ENCODE results near the gene VWF. TPM values are rescaled to one million over a fixed set of nuclear protein-coding genes. Genes with fewer than 3 reads are reported as not detected.

The VWF gene
- total and polyA plus RNA-seq, 10 of the 15 experiments (the other 5 are each of a cell fraction or from before 2014, with no cell fraction given) = 0.08 to 0.23 TPM; not detected in 8

DNA sequence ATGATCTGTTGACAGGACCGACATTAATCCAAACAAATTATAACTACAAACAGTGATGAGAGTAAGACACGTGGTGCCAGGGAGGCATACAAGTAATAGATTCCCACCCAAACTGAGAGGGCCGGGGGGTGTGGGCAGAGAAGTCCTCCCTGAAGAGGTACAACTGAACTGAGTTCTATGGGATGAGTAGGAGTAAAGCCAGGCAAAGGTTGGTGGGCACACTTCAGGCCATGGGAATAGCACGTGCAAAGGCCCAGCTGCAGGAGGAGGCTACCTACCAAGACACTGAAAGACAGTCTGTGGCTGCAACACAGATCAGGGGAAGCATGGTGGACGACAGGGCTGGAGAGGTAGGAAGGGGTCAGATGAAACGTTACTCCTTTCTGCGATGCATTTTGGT lies 22.0 kb upstream of the VWF start:
- FAIRE-seq (no peak), DNase-seq (ENCODE audit: low read depth, low spot score) (no peak), ATAC-seq (no peak)
- ChIA-PET POLR2A (no interaction called here), CTCF (no interaction called here), RAD21 (ENCODE audit: unreplicated experiment) (no interaction called here), SMC1A (ENCODE audit: uncharacterized antibody, unreplicated experiment) (no interaction called here)
- no peak overlapping the region for H3K9ac ChIP-seq (ENCODE audit: control insufficient read depth, insufficient read depth, low read length)
- TF ChIP-seq JUNB (IDR thresholded peaks at IDR 0.05) = no peak
- no peak for TF ChIP-seq PAX8 (IDR thresholded peaks at IDR 0.05)
- TF ChIP-seq MXI1 (IDR thresholded peaks at IDR 0.05; ENCODE audit: low read depth, low read length) = no peak
- WGBS (ENCODE audit: insufficient coverage, insufficient replicate concordance, low lambda C conversion rate, missing lambda C conversion rate) = 34% methylated on average over 7 of the region's 7 CpGs
- BruUV-seq (replicated peaks) = no TSS peak
- in situ Hi-C loops (cut with MboI) (no loop called here), intact Hi-C loops (cut with micrococcal nuclease; ENCODE audit: unreplicated experiment) (no loop called here)
- no peak overlapping the region for H3K4me3 ChIP-seq
- H3K27ac ChIP-seq (ENCODE audit: control insufficient read depth, insufficient read depth) = no peak overlapping the region
- no peaks in the 10 kb centered on the region for H4K20me1 ChIP-seq (ENCODE audit: control insufficient read depth, insufficient read depth)
- H3K4me2 ChIP-seq (ENCODE audit: control insufficient read depth, insufficient read depth) = no peak overlapping the region
- no peaks in the 10 kb centered on the region for H3K79me2 ChIP-seq (ENCODE audit: control insufficient read depth, insufficient read depth, low read length)
- H2AFZ ChIP-seq (ENCODE audit: control insufficient read depth, low read depth, low read length) = no peak overlapping the region
- no peaks in the 10 kb centered on the region for H3K9me3 ChIP-seq (replicated peaks; ENCODE audit: control insufficient read depth, insufficient read depth, low read length)
- no peaks in the 10 kb centered on the region for H3K36me3 ChIP-seq (ENCODE audit: control insufficient read depth in 2 of 2, insufficient read depth in 2 of 2, low read length in 1 of 2)
- H3K4me1 ChIP-seq (ENCODE audit: control insufficient read depth, insufficient read depth, low read length) = no peaks in the 10 kb centered on the region
- no peaks in the 10 kb centered on the region; a peak in 1 of 4 replicates for H3K27me3 ChIP-seq (replicated peaks in 1 of 2; ENCODE audit: control insufficient read depth in 2 of 2, insufficient read depth in 2 of 2, low read length in 1 of 2)

DNA sequence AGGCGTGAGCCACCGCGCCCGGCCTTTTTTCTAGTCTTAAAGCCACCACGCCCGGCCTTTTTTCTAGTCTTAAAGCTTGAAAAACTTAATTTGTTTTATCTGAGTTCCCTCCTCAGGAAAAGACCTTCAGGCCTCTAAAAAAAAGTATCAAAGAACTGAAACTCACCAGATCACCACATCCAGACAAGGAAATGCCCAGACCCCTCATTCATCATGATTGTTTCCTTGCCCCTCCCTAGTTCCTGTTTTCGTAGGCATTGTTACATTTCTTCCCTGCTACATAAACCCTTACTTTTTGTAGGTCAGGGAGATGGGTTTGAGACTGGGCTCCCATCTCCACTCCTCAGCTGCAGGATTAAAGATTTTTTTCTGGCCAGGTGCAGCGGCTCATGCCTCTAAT lies 21.1 kb upstream of the VWF start:
- Histone ChIP-seq H3K27ac (ENCODE audit: control insufficient read depth, insufficient read depth) (no peak overlapping the region), H3K4me1 (ENCODE audit: control insufficient read depth, insufficient read depth, low read length) (no peaks in the 10 kb centered on the region), H3K27me3 (replicated peaks in 1 of 2; ENCODE audit: control insufficient read depth in 2 of 2, insufficient read depth in 2 of 2, low read length in 1 of 2) (no peaks in the 10 kb centered on the region; a peak in 1 of 4 replicates), H3K36me3 (ENCODE audit: control insufficient read depth in 2 of 2, insufficient read depth in 2 of 2, low read length in 1 of 2) (no peaks in the 10 kb centered on the region), H3K4me3 (no peak overlapping the region), H3K79me2 (ENCODE audit: control insufficient read depth, insufficient read depth, low read length) (no peaks in the 10 kb centered on the region), H3K9me3 (replicated peaks; ENCODE audit: control insufficient read depth, insufficient read depth, low read length) (no peaks in the 10 kb centered on the region), H4K20me1 (ENCODE audit: control insufficient read depth, insufficient read depth) (no peaks in the 10 kb centered on the region), H3K9ac (ENCODE audit: control insufficient read depth, insufficient read depth, low read length) (no peak overlapping the region), H2AFZ (ENCODE audit: control insufficient read depth, low read depth, low read length) (no peak overlapping the region), H3K4me2 (ENCODE audit: control insufficient read depth, insufficient read depth) (no peak overlapping the region)
- ChIA-PET SMC1A (ENCODE audit: uncharacterized antibody, unreplicated experiment) (no interaction called here), RAD21 (ENCODE audit: unreplicated experiment) (no interaction called here), CTCF (no interaction called here), POLR2A (interaction anchor here (0.7 kb wide), 1 partner anchor 35 kb away, joined by 5 read pairs; no protein-coding TSS in a partner anchor)
- DNase-seq (ENCODE audit: low read depth, low spot score) (no peak), ATAC-seq (no peak), FAIRE-seq (no peak)
- in situ Hi-C loops (cut with MboI) = no loop called here
- WGBS (ENCODE audit: insufficient coverage, insufficient replicate concordance, low lambda C conversion rate, missing lambda C conversion rate) = 46% methylated on average over 8 of the region's 8 CpGs
- no TSS peak for BruUV-seq (replicated peaks)
- intact Hi-C loops (cut with micrococcal nuclease; ENCODE audit: unreplicated experiment) = no loop called here
- TF ChIP-seq NFIC (IDR thresholded peaks at IDR 0.05; ENCODE audit: low read depth, low read length) (no peak), NBN (IDR thresholded peaks at IDR 0.05) (no peak), TARDBP (IDR thresholded peaks at IDR 0.05; ENCODE audit: borderline replicate concordance) (no peak), DPF2 (IDR thresholded peaks at IDR 0.05) (no peak), POLR2A (IDR thresholded peaks at IDR 0.05; ENCODE audit: low read depth, low read length) (no peak), RCOR1 (conservative IDR thresholded peaks at IDR 0.05; ENCODE audit: low read depth, low read length) (no peak), JUNB (IDR thresholded peaks at IDR 0.05) (no peak), KLF5 (IDR thresholded peaks at IDR 0.05; ENCODE audit: partially characterized antibody) (no peak), CHD4 (IDR thresholded peaks at IDR 0.05) (no peak), EED (IDR thresholded peaks at IDR 0.05; ENCODE audit: low read depth) (no peak), NFYA (IDR thresholded peaks at IDR 0.05; ENCODE audit: borderline replicate concordance, low read depth, low read length) (no peak)
- TF ChIP-seq, protein P1, sequence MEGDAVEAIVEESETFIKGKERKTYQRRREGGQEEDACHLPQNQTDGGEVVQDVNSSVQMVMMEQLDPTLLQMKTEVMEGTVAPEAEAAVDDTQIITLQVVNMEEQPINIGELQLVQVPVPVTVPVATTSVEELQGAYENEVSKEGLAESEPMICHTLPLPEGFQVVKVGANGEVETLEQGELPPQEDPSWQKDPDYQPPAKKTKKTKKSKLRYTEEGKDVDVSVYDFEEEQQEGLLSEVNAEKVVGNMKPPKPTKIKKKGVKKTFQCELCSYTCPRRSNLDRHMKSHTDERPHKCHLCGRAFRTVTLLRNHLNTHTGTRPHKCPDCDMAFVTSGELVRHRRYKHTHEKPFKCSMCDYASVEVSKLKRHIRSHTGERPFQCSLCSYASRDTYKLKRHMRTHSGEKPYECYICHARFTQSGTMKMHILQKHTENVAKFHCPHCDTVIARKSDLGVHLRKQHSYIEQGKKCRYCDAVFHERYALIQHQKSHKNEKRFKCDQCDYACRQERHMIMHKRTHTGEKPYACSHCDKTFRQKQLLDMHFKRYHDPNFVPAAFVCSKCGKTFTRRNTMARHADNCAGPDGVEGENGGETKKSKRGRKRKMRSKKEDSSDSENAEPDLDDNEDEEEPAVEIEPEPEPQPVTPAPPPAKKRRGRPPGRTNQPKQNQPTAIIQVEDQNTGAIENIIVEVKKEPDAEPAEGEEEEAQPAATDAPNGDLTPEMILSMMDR (IDR thresholded peaks at IDR 0.05 in 2 of 3, conservative IDR thresholded peaks at IDR 0.05 in 1 of 3; ENCODE audit: control insufficient read depth in 2 of 3, extremely low read depth in 1 of 3, insufficient read depth in 1 of 3, low read depth in 3 of 3, low read length in 3 of 3) = no peak
- TF ChIP-seq, protein P2, sequence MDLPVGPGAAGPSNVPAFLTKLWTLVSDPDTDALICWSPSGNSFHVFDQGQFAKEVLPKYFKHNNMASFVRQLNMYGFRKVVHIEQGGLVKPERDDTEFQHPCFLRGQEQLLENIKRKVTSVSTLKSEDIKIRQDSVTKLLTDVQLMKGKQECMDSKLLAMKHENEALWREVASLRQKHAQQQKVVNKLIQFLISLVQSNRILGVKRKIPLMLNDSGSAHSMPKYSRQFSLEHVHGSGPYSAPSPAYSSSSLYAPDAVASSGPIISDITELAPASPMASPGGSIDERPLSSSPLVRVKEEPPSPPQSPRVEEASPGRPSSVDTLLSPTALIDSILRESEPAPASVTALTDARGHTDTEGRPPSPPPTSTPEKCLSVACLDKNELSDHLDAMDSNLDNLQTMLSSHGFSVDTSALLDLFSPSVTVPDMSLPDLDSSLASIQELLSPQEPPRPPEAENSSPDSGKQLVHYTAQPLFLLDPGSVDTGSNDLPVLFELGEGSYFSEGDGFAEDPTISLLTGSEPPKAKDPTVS (IDR thresholded peaks at IDR 0.05; ENCODE audit: low read depth, low read length) = no peak
